Measurements from ENCODE around the gene BLMH.

Gene BLMH

DNA sequence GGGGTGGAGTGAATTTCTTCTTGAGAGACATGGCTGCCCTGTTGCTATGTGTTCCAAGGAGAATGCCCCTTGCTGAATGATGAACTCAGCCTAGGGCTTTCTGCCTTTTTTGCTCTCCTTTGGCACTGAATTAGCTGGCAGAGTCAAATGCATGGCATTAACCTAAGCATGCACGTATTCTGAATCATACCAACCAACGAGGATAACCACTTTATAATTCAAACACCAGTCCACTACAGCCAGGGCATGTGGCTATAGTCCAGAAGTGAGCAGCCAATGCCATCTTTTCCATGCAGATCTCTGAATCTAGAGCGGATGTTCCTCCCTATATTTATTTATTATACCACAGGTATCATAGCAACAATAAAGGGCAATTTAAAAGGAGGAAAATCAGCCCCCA lies 26.4 kb upstream of the BLMH start:
- no peaks in the 10 kb centered on the region for H3K36me3 Mint-ChIP-seq
- no peaks in the 10 kb centered on the region for H3K27me3 Mint-ChIP-seq
- H3K27ac Mint-ChIP-seq: no peak overlapping the region
- H3K4me1 Mint-ChIP-seq (ENCODE audit: low read depth): peaks cover 9% of the 10 kb centered on the region
- no peaks in the 10 kb centered on the region for H3K9me3 Mint-ChIP-seq (ENCODE audit: low read depth)
- no peak overlapping the region for H3K4me3 Mint-ChIP-seq

DNA sequence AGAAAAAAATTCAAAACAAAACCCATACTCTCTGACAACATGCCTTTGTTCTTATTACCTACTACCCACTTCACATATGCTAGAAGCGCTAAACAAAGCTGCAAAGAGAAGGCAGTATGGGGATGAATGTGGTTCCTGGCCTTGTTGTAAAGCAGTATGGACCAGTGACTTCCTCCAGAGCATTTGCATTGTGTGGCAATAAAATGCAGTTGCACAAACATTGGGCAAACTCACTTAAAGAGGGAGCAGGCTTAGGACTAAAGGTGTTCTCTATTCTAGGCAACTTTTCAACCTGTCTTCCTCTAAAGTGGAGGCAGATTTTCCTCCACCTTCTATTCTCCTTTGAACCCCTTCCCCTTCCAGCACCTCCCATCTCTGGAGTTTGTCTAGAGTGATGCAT lies 25.0 kb upstream of the BLMH start:
- Mint-ChIP-seq H3K4me1 (ENCODE audit: low read depth) (peaks cover 2% of the 10 kb centered on the region), H3K27me3 (no peaks in the 10 kb centered on the region), H3K27ac (no peak overlapping the region), H3K9me3 (ENCODE audit: low read depth) (no peaks in the 10 kb centered on the region), H3K4me3 (no peak overlapping the region), H3K36me3 (no peaks in the 10 kb centered on the region)

DNA sequence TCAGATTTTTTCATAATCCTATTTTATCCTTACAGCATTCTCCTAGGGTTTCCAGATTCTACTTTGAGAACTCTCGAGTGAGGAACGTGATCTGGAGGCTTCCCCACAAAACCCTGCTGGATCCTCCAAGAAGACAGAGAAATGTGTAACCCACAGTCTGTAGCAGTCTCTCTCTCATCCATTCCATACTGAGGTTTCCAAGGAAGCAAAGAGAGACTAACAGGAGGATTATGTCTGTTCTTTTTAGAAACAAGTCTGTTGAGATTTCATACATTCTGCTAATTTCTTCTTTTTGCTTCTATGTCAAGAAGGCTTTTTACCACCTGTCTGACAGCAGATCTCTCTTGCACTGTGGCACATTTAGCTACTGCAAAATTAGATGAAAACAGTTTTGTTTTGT lies 23.4 kb upstream of the BLMH start:
- Mint-ChIP-seq H3K9me3 (ENCODE audit: low read depth) (no peaks in the 10 kb centered on the region), H3K4me1 (ENCODE audit: low read depth) (peaks cover 2% of the 10 kb centered on the region), H3K4me3 (no peak overlapping the region), H3K27ac (no peak overlapping the region), H3K27me3 (no peaks in the 10 kb centered on the region), H3K36me3 (no peaks in the 10 kb centered on the region)

DNA sequence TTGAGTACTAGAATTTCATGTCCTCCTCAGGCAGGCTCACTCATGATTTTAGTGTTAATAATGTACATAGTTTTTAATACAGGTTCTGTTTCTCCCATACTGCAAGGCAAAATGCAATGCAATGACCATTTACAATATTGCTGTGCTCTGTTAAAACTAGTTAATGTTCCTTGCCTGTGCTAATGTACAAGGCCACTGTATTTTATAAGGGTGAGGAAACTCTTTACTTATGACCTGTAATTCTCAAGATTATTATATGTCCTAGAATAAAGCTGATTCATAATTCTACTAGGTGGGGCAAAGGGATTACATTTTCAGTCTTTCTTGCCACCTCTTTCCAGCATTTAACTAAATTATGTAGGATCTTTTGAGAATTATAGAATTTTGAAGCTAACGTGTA lies 22.7 kb upstream of the BLMH start:
- no peak overlapping the region for H3K27ac Mint-ChIP-seq

DNA sequence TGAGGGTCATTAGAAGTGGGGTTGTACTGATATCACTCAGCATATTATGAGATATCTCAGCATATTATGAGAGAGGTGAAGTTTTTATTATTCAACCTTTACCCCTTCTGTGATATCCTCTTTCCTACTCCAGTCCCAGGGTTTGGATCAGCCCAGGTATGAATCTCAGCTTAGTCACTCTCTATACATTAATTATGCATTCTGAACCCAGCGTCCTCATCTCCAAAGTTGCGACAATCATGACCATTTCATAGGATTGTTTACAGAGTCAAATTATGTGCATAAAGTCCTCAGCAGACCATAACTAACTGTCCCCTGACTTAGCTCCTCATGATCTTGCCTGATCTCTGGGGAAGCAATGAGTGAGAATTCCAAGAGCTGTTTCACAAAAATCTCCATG lies 20.5 kb upstream of the BLMH start:
- Mint-ChIP-seq H3K27me3 (no peaks in the 10 kb centered on the region), H3K4me1 (ENCODE audit: low read depth) (peaks cover 2% of the 10 kb centered on the region), H3K4me3 (no peak overlapping the region), H3K36me3 (no peaks in the 10 kb centered on the region), H3K27ac (no peak overlapping the region), H3K9me3 (ENCODE audit: low read depth) (no peaks in the 10 kb centered on the region)

More for the DNA sequence above, 22.7 kb upstream of the BLMH start:
- Mint-ChIP-seq H3K9me3 (ENCODE audit: low read depth) (no peaks in the 10 kb centered on the region), H3K36me3 (no peaks in the 10 kb centered on the region), H3K27me3 (no peaks in the 10 kb centered on the region), H3K4me3 (no peak overlapping the region), H3K4me1 (ENCODE audit: low read depth) (peaks cover 2% of the 10 kb centered on the region)

DNA sequence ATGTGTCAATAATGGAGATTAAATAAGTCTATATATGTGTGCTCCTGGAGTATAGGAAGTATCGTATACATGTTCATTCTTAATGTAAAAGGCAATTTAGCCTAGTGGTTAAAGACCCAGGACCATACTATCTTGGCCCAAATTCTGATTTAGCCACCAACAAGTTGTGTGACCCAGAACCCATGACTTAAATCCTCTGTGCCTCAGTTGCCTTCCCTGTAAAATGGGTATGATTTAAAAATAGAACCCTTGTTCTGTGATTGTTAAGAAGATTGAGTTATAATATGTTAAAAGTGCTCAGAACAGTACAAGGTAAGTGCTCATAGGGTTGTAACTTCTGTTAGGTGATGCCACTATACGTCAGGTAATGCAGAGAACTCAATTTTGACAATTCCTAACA lies 18.8 kb upstream of the BLMH start:
- Mint-ChIP-seq H3K27me3 (no peaks in the 10 kb centered on the region), H3K4me1 (ENCODE audit: low read depth) (peaks cover 2% of the 10 kb centered on the region), H3K27ac (no peak overlapping the region)

DNA sequence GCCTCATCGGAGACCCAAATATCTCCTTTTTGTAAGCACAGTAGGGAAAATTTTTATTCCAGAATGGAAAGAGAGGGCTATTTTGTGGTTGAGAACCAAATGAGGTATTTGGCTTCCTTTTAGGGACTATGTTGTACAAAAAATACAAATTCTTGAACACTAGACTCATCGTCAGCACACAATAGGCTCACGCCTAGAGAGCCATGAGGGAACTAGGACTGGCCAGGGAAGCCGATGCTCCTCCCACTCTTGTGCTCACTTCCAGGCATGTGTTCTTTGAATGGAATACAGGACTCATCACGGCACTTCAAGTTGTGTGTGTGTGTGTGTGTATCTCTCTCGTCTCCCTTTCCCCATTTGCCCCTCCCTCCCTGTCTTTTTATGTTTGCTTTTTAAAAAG lies 17.8 kb upstream of the BLMH start:
- H3K9me3 Mint-ChIP-seq (ENCODE audit: low read depth): no peaks in the 10 kb centered on the region
- H3K4me1 Mint-ChIP-seq (ENCODE audit: low read depth): no peaks in the 10 kb centered on the region
- no peak overlapping the region for H3K4me3 Mint-ChIP-seq
- H3K27ac Mint-ChIP-seq: no peak overlapping the region
- no peaks in the 10 kb centered on the region for H3K36me3 Mint-ChIP-seq
- no peaks in the 10 kb centered on the region for H3K27me3 Mint-ChIP-seq

More for the DNA sequence above, 18.8 kb upstream of the BLMH start:
- H3K4me3 Mint-ChIP-seq: no peak overlapping the region
- H3K9me3 Mint-ChIP-seq (ENCODE audit: low read depth): no peaks in the 10 kb centered on the region
- no peaks in the 10 kb centered on the region for H3K36me3 Mint-ChIP-seq

DNA sequence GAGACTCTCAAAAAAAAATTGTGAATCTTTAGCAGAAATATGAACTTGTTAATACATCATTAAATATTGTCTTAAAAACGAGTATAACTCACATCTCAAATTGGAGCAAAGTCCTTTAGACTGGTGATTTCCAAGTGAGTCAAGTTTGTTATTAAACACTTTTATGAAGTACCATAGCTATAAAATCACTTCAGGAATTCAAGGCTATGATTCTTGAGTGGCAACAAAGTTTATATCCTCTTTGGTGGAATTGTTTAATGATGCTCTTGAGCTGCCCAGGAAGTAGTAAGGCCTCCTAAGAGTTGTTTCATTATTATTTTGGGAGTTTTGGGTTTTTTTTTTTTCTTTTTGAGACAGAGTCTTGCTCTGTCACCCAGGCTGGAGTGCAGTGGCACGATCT lies 16.7 kb upstream of the BLMH start:
- no peak overlapping the region for H3K27ac Mint-ChIP-seq
- no peaks in the 10 kb centered on the region for H3K36me3 Mint-ChIP-seq
- no peaks in the 10 kb centered on the region for H3K27me3 Mint-ChIP-seq
- H3K4me3 Mint-ChIP-seq: no peak overlapping the region
- H3K9me3 Mint-ChIP-seq (ENCODE audit: low read depth): no peaks in the 10 kb centered on the region
- H3K4me1 Mint-ChIP-seq (ENCODE audit: low read depth): no peaks in the 10 kb centered on the region

DNA sequence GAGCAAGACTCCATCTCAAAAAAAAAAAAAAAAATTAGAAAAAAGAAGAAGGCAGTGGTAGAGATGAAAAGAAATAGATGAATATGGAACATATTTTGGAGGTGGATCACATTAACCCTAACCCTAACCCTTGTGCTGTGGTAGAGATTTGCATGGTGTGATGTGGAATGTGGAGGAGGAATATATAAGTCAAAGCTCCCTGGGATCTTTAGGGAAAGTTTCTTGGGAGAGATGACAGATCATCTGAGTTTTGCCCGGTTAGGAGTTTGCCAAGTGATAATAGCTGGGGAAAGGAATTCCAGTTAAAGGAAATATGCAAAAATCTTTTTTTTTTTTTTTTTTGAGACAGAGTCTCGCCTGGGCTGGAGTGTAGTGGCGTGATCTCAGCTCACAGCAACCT lies 13.0 kb upstream of the BLMH start:
- Mint-ChIP-seq H3K27me3 (no peaks in the 10 kb centered on the region), H3K27ac (no peak overlapping the region), H3K4me3 (no peak overlapping the region), H3K36me3 (peaks cover 3% of the 10 kb centered on the region), H3K9me3 (ENCODE audit: low read depth) (peaks cover 7% of the 10 kb centered on the region), H3K4me1 (ENCODE audit: low read depth) (peaks cover 5% of the 10 kb centered on the region)

DNA sequence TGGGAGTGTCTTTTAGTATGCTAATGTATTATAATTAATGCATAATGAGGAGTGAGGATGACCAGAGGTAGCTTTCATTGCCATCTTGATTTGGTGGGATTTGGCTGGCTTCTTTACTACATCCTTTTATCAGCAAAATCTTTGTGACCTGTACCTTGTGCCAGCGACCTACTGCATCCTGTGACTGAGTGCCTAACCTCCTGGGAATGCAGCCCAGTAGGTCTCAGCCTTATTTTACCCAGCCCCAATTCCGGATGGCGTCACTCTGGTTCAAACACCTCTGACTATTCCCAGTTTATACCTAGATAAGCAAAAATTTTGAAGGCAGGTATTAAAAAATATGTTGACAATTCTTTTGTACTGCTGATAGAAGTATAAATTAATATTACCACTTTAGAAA lies 10.5 kb upstream of the BLMH start:
- H3K27me3 Mint-ChIP-seq: no peaks in the 10 kb centered on the region
- H3K27ac Mint-ChIP-seq: no peak overlapping the region
- H3K4me3 Mint-ChIP-seq: no peak overlapping the region
- H3K36me3 Mint-ChIP-seq: peaks cover 3% of the 10 kb centered on the region
- peaks cover 7% of the 10 kb centered on the region for H3K9me3 Mint-ChIP-seq (ENCODE audit: low read depth)
- peaks cover 5% of the 10 kb centered on the region for H3K4me1 Mint-ChIP-seq (ENCODE audit: low read depth)

DNA sequence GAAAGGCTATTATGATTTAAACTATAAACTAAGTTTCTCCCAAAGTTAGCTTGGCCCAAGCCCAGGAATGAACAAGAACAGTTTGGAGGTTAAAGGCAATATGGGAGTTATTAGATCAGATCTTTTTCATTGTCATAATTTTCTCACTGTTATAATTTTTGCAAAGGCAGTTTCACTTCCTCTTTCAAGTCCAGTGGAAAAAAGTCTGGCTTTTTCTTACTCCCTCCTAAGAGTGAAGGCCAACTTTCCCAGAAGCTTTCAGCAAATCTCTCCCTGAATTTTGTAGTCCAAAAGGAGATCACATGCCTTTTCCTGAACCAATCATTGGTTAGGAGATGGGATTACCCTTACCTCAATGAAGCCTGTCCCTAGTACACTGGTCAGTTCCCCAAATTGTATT lies 9.1 kb upstream of the BLMH start:
- H3K27me3 Mint-ChIP-seq: no peaks in the 10 kb centered on the region
- H3K36me3 Mint-ChIP-seq: peaks cover 3% of the 10 kb centered on the region
- H3K4me3 Mint-ChIP-seq: no peak overlapping the region
- peaks cover 5% of the 10 kb centered on the region for H3K4me1 Mint-ChIP-seq (ENCODE audit: low read depth)
- peaks cover 7% of the 10 kb centered on the region for H3K9me3 Mint-ChIP-seq (ENCODE audit: low read depth)
- no peak overlapping the region for H3K27ac Mint-ChIP-seq

DNA sequence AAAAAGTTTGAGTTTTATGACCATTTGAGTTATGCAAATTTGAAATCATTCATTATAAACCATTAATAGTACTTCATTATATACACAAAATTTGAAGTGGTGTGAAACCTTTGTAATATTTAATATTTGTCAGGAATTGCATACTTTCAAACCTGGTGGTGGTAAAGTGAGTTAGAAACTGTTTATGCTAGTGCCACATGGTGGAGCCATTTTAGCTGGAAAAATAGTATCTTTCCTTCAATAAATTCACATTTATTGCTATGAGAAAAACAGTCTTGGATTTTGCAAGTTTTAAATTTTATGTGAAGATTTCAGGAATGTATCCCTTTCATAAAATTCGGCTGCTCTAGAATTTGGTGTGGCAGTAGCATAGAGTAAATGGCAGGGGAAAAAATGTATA lies 7.3 kb upstream of the BLMH start:
- Mint-ChIP-seq H3K27me3 (no peaks in the 10 kb centered on the region), H3K27ac (no peak overlapping the region), H3K36me3 (peaks cover 3% of the 10 kb centered on the region), H3K9me3 (ENCODE audit: low read depth) (peaks cover 7% of the 10 kb centered on the region), H3K4me1 (ENCODE audit: low read depth) (peaks cover 5% of the 10 kb centered on the region), H3K4me3 (no peak overlapping the region)

DNA sequence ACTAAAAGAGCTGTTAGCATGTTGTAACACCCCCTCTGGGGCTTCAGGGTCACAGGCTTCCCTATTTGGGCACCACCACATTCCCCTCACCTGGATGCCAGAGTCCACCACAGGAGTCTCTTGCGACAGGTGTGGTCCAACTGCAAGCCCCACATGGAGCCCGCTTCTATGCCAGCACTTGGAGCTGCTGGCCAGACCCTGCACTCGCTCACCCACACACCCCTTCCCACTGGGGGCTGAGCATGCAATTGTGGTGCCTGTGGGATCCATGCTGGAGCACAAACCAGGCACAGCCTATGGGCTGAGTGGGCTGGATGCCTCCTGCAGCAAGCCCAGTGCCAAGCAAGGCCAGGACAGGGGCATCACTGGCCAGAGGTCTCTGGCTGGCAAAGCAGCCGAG lies 6.0 kb upstream of the BLMH start:
- H3K27me3 Mint-ChIP-seq: no peaks in the 10 kb centered on the region
- peaks cover 3% of the 10 kb centered on the region for H3K36me3 Mint-ChIP-seq
- H3K4me1 Mint-ChIP-seq (ENCODE audit: low read depth): peaks cover 5% of the 10 kb centered on the region
- no peak overlapping the region for H3K4me3 Mint-ChIP-seq
- peaks cover 7% of the 10 kb centered on the region for H3K9me3 Mint-ChIP-seq (ENCODE audit: low read depth)
- H3K27ac Mint-ChIP-seq: no peak overlapping the region

DNA sequence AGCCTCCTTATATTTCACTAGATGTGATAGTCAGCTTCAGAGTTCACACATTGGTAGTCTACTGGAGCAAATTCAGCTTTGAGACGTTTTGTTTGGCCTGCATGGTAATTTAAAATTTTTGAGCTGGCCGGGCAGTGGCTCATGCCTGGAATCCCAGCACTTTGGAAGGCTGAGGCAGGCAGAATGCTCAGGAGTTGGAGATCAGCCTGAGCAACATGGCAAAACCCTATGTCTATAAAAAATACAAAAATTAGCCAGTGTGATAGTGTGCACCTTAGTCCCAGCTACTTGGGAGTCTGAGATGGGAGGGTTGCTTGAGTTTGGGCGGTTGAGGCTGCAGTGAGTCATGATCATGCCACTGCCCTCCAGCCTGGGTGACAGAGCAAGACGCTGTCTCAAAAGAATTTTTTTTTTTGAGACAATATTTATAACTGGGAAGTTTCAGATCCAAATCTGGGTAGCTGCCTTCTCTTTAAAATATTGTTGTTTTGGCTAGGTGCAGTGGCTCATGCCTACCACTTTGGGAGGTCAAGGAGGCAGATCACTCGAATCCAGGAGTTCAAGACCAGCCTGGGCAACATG lies 4.8 kb upstream of the BLMH start:
- H3K4me3 Mint-ChIP-seq: no peak overlapping the region
- H3K27ac Mint-ChIP-seq: no peak overlapping the region
- no peaks in the 10 kb centered on the region for H3K27me3 Mint-ChIP-seq
- peaks cover 3% of the 10 kb centered on the region for H3K36me3 Mint-ChIP-seq
- H3K9me3 Mint-ChIP-seq (ENCODE audit: low read depth): peaks cover 7% of the 10 kb centered on the region
- H3K4me1 Mint-ChIP-seq (ENCODE audit: low read depth): peaks cover 8% of the 10 kb centered on the region

DNA sequence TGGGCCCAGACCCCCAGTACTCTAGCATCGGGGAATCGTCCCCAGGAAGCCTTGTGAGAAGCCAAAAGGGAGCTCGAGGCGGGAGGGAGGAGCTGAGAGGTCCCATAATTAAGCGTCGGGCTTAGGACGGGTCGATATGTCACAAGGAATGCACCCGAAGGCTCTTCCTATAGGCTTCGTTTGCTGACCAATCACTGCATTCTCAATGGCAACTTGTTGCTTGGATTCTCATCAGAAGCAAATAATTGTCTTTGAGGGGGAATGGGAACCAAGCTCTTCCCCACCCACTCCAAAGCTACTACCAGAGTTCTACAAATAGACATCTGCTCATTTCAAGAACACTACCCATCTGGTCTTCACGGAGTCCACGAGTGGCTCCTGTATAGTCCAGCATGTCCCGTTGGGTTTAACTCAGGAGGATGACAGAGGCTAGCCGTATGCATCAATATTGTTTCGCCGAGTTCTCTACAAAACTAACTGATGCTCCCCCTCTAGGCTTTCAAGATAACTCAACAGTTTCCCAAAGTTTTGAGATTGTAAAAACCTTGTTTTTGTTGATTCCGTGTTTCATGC lies 628 bp upstream of the BLMH start:
- Mint-ChIP-seq H3K4me3 (no peak overlapping the region), H3K4me1 (ENCODE audit: low read depth) (peaks cover 19% of the 10 kb centered on the region), H3K36me3 (peaks cover 9% of the 10 kb centered on the region), H3K27me3 (no peaks in the 10 kb centered on the region), H3K27ac (peak overlapping the region; percentile 58), H3K9me3 (ENCODE audit: low read depth) (no peaks in the 10 kb centered on the region)

Data from activated naive CD8-positive, alpha-beta T cell (primary cell).